GM15510 (cell line): Measurements from ENCODE around the gene ATOH7.

Source experiments
- POLR2A ChIP-seq: IDR thresholded peaks from 3 replicates; pipeline ENCODE4 v1.6.1; 2011; ENCODE audit warnings: borderline replicate concordance; ENCODE audit not compliant: insufficient read length; ENCODE audit errors: extremely low read depth

The ATOH7 gene

DNA sequence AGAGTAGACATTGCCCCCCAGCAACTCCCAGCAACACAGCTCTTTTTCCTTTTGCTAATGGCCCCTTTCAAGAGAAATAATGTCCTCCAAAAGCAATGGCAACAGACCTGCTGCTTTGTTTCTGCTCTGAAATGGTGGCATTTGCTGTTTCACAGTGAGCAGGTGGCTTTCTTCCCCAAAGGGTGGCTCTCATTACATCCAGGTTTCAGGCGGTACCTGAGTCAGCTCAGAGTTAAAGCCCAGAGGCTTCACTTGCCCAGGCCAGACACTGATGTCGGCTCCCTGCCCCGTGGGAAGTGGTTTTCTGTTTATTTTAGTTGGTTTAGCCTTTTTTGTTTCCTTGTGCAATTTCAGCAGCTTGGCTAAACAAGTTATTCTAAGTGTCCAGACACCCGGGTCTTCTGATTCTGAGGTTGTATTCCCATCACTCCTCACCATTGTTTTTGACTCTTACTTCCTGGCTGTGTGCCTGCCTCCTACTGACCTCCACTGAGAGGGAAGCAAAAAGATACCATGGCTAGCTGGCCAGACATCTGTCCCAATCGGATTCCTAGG, 7.8 kb upstream of the ATOH7 start:
- TF ChIP-seq POLR2A, result no peak

DNA sequence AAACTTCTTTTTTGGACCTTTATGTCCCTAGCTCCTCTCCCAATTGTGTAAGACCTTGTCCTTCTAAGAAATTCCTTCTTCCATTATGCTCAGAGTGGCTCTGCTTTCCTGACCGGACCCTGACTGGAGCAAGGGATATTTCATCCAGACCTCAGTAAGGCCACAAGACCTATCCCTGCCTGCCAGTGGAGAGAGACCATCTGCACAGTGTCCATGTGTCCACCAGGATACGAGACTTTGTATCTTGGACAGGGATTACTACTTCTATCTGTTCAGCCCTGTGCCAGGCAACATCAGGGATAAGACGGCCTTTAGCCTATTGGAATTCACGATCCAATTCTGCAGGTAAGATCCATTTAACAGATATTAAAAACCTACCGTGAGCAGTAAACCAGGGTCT, 7.2 kb upstream of the ATOH7 start:
- TF ChIP-seq POLR2A, result no peak

DNA sequence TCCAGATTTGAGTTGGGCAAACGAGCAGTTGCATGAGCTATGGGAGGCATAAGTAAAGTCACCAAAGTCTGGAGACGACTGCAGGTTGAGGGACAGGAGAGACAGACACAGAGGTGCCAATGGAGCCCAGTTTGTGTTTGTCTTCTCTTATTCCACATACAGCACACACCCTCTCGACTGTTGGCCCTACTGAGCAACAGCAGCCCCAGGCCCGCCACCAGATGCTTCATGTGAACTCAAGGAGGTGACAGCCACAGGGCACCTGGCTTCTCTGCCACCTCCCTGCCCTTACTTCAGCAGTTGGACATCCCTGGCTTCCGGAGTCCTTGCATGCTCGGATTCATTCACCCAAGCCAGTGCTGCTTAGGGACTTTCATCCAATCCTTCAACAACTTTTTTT, 6.5 kb upstream of the ATOH7 start:
- no peak for TF ChIP-seq POLR2A

DNA sequence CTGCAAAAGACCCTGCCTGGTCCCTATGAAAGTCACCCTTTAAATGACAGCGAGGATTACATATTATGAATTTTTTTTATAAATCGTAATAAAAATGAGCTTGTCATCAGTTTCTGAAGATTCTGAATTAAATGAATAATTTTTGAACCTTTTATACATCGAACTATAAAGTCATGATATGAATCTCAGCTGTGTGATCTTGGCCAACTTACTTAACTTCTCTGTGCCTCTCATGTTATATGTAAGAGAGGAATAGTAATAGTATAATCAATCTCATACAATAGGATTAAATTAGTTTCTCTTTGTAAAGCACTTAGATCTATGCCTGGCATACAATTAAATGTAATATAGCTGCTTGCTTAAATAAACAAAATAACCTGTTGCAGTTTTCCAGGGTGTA, 5.3 kb upstream of the ATOH7 start:
- no peak for TF ChIP-seq POLR2A

DNA sequence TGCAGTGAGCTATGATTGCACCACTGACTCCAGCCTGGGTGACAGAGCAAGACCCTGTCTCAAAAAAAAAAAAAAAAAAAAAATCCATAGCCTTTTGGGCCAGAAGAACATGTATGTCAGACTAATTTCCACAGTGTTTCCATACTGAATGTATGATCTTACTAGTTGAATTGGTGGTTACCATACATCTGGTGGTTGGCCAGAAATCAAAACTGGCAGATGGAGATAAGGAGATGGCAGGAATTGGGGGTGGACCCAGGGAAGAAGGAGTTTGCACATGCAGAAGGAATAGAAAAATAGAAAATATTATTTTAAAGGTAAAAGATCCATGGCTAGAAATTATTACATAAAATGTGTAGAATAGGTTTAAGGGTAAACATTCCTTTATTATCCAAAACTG, 3.7 kb upstream of the ATOH7 start:
- no peak for TF ChIP-seq POLR2A

DNA sequence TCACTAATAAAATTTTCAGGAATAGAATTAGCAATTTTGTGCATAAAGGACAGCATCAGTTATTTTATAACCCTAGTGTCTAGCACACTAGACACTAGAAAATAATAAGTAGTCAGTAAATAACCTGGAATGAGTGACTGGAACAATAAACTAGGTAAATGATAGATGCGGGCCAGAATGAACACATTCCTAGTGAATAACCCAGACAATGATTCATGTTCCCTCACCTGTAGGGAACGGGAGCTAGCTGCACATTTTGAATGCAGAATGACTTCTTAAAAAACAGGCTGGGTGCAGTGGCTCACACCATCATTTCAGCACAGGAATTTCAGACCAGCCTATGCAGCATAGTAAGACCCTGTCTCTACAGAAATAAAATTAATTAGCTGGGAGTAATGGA, 3.2 kb upstream of the ATOH7 start:
- TF ChIP-seq POLR2A, result no peak

DNA sequence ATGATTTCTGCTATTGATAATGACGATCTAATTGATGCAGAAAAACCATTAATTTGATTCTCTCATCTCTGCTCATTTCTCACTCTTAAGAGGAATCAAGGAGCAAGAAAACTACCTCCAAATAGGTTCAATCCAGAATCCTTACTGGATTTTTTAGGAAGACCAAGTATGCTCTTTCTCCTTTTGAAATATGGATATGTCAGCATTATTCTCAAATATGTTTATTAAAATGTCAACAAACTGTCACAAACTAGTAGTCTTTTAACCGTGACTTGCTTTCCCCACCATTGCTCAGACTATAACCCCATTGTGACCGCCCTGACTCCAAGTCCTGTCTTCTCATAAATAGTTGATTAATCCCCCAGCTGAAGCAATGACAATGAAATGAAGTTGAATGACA, 1.1 kb upstream of the ATOH7 start:
- no peak for TF ChIP-seq POLR2A

DNA sequence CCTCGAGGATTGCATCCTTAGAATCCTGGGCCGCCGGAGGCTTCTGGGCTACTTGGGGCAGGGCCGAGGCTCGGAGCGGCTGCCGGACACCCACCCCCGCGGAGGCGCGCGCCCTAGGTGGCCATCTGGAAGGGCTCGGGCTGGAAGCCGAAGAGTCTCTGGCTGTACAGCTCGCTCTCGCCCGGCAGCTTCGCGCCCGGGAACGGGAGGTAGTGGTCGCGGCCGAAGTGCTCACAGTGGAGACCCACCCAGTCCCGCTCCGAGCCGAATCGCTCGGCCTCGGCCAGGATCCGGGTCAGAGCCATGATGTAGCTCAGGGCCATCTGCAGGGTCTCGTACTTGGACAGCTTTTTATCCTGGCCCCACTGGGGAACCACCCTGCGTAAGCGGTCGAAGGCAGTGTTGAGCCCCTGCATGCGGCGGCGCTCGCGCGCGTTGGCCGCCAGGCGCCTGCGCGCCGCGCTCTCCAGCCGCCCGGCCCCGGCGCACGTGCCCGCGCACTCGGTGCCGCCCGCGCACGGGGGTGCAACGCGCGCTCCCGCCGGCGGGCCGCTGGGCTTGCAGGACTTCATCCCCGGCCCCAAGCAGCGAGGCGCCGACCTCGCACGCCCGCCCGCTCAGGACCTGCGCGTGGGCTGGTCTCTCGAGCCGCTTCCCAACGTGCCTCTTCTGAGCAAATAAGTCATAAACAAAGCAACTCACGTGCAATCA, 652 bp downstream of the ATOH7 start:
- no peak for TF ChIP-seq POLR2A

DNA sequence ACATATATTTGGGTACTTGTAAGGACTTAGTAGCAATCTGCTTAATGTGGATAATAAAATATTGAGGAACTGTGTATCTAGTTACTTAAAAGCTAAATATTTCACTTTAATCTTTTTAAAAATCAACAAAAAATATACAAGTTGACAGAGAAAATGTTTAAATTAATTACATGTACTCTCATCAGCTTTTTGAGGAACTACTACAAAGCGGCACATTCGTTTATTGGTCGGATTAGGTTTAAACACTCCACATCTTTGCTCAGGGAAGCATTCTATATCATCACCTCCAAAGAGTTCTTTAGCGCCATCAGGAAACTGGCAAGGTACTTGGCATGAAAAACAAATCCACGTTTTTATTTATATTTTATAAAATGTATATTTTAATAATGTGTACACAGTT, 1.6 kb downstream of the ATOH7 start:
- TF ChIP-seq POLR2A, result no peak

DNA sequence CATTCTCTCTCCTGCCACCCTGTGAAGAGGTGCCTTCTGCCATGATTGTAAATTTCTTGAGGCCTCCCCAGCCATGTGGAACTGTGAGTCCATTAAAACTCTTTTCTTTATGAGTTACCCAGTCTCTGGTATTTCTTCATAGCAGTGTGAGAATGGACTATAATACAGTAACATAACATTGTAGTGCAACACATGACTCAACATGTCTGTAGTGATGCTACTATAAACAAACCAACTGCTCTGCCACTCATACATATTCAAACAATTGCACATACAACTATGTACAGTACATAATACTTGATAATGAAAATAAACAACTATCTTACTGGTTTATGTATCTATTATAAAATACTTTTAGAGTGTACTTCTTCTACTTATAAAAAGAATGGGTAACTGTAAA, 7.1 kb downstream of the ATOH7 start:
- no peak for TF ChIP-seq POLR2A

DNA sequence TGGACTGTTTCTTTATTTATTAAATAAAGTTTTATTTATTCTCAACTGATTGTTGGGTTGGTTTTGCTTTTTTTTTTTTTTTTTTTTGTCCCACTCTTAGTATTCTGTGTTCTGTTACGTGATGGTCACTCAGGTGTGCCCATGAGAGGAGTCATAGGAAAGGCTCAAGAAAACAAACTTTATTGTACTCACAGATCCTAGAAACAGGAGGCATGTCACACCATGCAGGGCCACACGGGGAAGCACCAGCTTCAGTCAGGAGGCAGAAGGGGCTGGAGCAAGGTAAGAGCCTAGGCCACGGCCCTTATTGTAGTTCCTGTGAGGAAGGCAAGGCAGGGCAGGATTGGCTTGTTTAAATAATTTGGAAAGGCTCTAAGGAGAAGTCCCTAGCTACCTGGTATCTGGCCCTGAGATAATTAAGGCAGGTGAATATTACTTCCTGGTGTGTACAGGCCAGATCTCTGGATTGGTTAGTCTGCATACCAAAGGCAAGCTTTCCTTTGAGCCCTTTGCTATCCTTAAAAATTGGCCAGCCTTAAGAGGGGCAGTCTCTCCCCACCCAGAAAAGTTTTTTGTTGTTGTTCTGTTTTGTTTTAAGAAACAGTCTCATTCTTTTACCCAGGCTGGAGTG, 8.3 kb downstream of the ATOH7 start:
- no peak for TF ChIP-seq POLR2A

DNA sequence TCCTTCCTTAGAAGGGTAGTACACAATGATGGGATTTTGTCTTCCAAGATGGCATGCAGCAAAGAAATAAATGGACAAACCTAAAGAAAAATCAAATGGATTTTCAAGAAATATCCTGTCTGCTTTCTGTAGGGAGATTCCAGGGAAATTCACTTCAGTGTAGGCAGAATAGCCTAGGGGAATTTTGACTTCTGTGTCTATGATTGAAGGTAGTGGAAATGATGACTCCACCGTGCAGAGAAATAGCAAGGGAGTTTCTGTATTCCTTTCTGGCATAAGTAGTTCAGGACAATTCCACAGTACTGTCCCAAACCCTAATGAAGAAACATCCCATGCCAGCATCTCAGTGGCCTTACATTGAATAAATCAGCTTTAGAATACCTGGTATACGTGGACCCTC, 9.5 kb downstream of the ATOH7 start:
- TF ChIP-seq POLR2A, result no peak

DNA sequence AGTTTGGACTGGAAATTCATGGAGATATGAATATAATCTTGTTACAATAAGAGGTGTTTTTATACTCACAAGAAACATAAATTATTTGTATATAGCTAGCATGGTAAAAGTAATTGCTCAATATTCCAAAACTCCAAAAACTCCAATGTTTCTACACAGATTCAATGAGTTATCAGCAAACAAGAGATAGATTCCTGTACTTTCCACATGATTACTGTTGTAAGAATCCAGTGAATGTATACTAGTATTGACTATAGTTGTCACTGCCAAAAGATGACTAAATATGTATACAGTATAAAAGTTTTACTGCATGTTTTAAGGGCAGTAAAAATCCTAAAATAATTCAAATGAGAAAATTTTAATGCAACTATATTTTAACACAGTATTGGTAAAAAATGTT, 10.7 kb downstream of the ATOH7 start:
- no peak for TF ChIP-seq POLR2A

DNA sequence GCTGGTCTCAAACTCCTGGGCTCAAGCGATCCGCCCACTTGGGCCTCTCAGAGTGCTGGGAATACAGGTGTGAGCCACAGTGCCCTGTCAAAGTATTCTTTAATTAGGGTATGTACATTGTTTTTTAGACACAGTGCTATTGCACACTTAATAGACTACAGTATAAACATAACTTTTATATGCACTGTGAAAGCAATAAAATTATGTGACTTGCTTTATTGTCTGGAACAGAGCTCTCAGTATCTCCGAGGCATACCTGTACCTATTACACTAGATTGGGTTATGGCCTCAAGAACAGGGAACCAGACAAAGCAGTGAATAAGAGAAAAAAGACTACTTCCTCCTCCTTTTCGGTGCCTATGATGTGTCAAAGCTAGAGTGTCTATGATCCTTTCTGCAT, 13.1 kb downstream of the ATOH7 start:
- TF ChIP-seq POLR2A, result no peak

DNA sequence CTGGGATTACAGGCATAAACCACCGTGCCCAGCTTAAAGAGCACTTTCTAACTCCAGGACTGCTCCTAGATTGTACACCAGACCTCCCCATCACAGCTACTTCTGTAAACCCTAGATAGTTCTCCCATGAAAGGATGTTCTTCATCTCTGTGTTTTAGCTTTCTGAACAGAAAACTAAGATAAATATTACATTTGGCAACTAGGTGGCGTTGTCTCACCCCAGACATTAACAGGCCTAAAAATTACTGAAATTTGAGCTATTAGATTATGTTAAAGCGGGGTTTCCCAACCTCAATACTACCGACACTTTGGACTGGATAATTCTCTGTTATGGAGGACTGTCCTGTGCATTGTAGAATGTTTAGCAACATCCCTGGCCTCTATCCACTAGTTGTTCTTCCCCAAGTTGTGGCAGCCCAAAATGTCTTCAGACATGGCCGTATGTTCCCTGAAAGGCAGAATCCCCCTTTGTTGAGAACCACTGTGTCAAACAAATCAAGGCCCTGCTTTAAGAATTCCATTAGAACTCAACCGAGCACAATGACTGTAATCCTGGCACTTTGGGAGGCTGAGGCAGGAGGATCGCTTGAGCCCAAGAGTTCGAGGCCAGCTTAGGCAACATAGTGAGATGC, 19.1 kb downstream of the ATOH7 start:
- TF ChIP-seq POLR2A, result no peak

DNA sequence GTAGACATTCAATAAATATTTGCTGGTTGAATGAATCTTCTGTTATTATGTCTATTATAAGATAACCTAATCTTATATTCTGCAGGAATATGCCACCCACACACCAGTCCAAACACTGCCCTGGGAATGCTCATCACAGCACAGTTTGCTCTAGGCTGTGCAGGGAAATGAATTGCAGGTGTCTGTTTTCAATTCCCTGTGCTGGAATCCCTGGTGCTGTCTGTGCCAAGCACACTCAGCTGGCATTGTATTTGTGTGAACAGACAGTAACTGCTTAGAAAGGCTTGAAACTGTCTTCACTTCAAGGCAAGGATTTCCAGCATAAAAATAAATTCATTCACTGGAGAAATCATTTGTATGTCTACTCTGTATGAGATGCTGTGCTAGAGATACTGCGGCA, 20.2 kb downstream of the ATOH7 start:
- no peak for TF ChIP-seq POLR2A
